Keratinocyte (primary cell): ENCODE measurements around the gene FOXJ1. TPM values are rescaled to one million over a fixed set of nuclear protein-coding genes. Genes with fewer than 3 reads are reported as not detected.

Experiments
- DNase-seq: peaks from one replicate; pipeline ENCODE4 v3.0.0-alpha.2; 2011; ENCODE audit warnings: low read depth, missing footprints, low spot score
- FAIRE-seq: peaks from 2 replicates; lab custom pipeline; 2011; peaks lifted over from hg19 to GRCh38; lab: Jason Lieb, UNC
- H2AFZ ChIP-seq: 2 replicates; pipeline ENCODE4 v1.6.0; 2012; ENCODE audit warnings: low read length, control low read depth, inconsistent platforms; ENCODE audit not compliant: control insufficient read depth
- H3K27ac ChIP-seq: 2 replicates; pipeline ENCODE4 v1.5.1; 2011; ENCODE audit warnings: low read length; ENCODE audit not compliant: control insufficient read depth, insufficient read depth
- H3K27me3 ChIP-seq: 3 replicates; pipeline ENCODE4 v1.6.0; 2011; ENCODE audit warnings: low read length; ENCODE audit not compliant: control insufficient read depth, insufficient read depth; ENCODE audit errors: extremely low read depth
- H3K36me3 ChIP-seq, 2 experiments: 2 replicates in 1 of 2; 3 replicates in 1 of 2; pipeline ENCODE4 v1.5.1; 2011; ENCODE audit warnings: low read length in 2 of 2, mild to moderate bottlenecking in 1 of 2; ENCODE audit not compliant: control insufficient read depth in 2 of 2, insufficient read depth in 2 of 2; ENCODE audit errors: extremely low read depth in 1 of 2
- H3K4me1 ChIP-seq: 3 replicates; pipeline ENCODE4 v1.5.1; 2011; ENCODE audit warnings: low read length; ENCODE audit not compliant: control insufficient read depth, insufficient read depth; ENCODE audit errors: extremely low read depth
- H3K4me2 ChIP-seq: 3 replicates; pipeline ENCODE4 v1.6.0; 2011; ENCODE audit warnings: low read depth, low read length; ENCODE audit not compliant: control insufficient read depth, insufficient read depth; ENCODE audit errors: extremely low read depth
- H3K4me3 ChIP-seq, 3 experiments: fragments of 200-600 bp in 1 of 3; sonication (generic) in 1 of 3; 2 replicates in 2 of 3; 3 replicates in 1 of 3; pipeline ENCODE4 v1.5.1; 2011 to 2016; ENCODE audit warnings: low read length in 3 of 3, mild to moderate bottlenecking in 3 of 3, control low read depth in 2 of 3, inconsistent platforms in 1 of 3, low read depth in 1 of 3, mixed read lengths in 1 of 3, mixed run types in 1 of 3, moderate library complexity in 1 of 3; ENCODE audit not compliant: control insufficient read depth in 2 of 3, insufficient read depth in 2 of 3; ENCODE audit errors: extremely low read depth in 1 of 3
- H3K79me2 ChIP-seq: 2 replicates; pipeline ENCODE4 v1.6.0; 2012; ENCODE audit warnings: low read length; ENCODE audit not compliant: control insufficient read depth, insufficient read depth
- H3K9ac ChIP-seq: 3 replicates; pipeline ENCODE4 v1.6.0; 2011; ENCODE audit warnings: low read length; ENCODE audit not compliant: control insufficient read depth, insufficient read depth; ENCODE audit errors: extremely low read depth
- H3K9me1 ChIP-seq: 3 replicates; pipeline ENCODE4 v1.6.0; 2011; ENCODE audit warnings: low read length; ENCODE audit not compliant: control insufficient read depth, insufficient read depth; ENCODE audit errors: extremely low read depth
- H3K9me3 ChIP-seq: 2 replicates; pipeline ENCODE4 v1.5.1; 2012; ENCODE audit warnings: low read depth, low read length; ENCODE audit not compliant: control insufficient read depth
- H4K20me1 ChIP-seq: 3 replicates; pipeline ENCODE4 v1.6.0; 2011; ENCODE audit warnings: low read length; ENCODE audit not compliant: control insufficient read depth, insufficient read depth; ENCODE audit errors: extremely low read depth
- EZH2 ChIP-seq: IDR thresholded peaks from one replicate; pipeline ENCODE4 v1.6.1; 2012; ENCODE audit warnings: inconsistent platforms, mild to moderate bottlenecking, low read length, moderate library complexity
- dilution Hi-C: fragments of 300-500 bp; cut with MboI; formaldehyde crosslinking; loops from one replicate; pipeline ENCODE4 v1.7.0; 2020; ENCODE audit warnings: low sequenced_read_pairs; ENCODE audit not compliant: extremely low pct_ligation_motif_present
- polyA plus RNA-seq, 5 experiments: library from polyadenylated mRNA; depleted of rRNA in 3 of 5; stranded (reverse) in 3 of 5; stranded (forward) in 1 of 5; unstranded in 1 of 5; fragments of >200 nt; gene quantifications; 1 replicate in 1 of 5; 2 replicates in 3 of 5; 3 replicates in 1 of 5; pipeline versions ENCODE4 v1.2.1 to v1.2.3, GENCODE V29; 2011 to 2012; ENCODE audit warnings: missing spikeins in 2 of 5, low read depth in 1 of 5, low replicate concordance in 1 of 5
- TF ChIP-seq, protein P1 (sequence below), 3 experiments: IDR thresholded peaks in 1 of 3; conservative IDR thresholded peaks in 1 of 3; optimal IDR thresholded peaks in 1 of 3; 2 replicates in 2 of 3; 3 replicates in 1 of 3; pipeline versions ENCODE3 to v1.5.1; 2011; ENCODE audit warnings: low read length in 3 of 3, mild to moderate bottlenecking in 3 of 3, moderate library complexity in 2 of 3, control low read depth in 1 of 3, inconsistent platforms in 1 of 3; ENCODE audit not compliant: insufficient read depth in 2 of 3; ENCODE audit errors: extremely low read depth in 1 of 3

Gene FOXJ1
- polyA plus RNA-seq, 1 donor (not counting 4 experiments of a cell fraction or from before 2014, with no cell fraction given), result 0.03 TPM

DNA sequence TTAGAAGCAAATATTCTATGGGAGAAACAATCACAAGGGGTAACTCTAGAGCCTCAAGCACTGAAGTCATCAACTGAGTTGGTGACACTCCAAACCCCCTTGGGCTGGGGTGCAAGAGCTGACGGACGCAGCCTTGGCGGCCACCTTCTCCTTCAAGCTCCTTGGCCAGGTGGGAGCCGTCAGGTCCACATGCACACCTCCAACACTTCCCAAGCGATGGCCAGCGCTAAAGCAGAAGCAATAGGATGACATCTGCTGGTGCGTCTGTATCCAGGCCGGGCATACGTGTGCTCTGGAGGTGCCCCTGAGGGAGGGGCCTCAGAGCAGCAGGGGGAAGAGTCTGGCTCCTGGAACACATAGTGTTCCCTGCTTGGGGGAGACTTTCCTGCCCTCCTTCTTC is 12.2 kb upstream of the FOXJ1 start:
- H3K27ac ChIP-seq, result no peak overlapping the region
- no peak overlapping the region for H2AFZ ChIP-seq
- FAIRE-seq (no peak), DNase-seq (no peak)
- H4K20me1 ChIP-seq, result no peaks in the 10 kb centered on the region
- no peaks in the 10 kb centered on the region for H3K79me2 ChIP-seq
- no peak overlapping the region for H3K4me2 ChIP-seq
- H3K9me3 ChIP-seq, result no peaks in the 10 kb centered on the region
- TF ChIP-seq, protein P1, sequence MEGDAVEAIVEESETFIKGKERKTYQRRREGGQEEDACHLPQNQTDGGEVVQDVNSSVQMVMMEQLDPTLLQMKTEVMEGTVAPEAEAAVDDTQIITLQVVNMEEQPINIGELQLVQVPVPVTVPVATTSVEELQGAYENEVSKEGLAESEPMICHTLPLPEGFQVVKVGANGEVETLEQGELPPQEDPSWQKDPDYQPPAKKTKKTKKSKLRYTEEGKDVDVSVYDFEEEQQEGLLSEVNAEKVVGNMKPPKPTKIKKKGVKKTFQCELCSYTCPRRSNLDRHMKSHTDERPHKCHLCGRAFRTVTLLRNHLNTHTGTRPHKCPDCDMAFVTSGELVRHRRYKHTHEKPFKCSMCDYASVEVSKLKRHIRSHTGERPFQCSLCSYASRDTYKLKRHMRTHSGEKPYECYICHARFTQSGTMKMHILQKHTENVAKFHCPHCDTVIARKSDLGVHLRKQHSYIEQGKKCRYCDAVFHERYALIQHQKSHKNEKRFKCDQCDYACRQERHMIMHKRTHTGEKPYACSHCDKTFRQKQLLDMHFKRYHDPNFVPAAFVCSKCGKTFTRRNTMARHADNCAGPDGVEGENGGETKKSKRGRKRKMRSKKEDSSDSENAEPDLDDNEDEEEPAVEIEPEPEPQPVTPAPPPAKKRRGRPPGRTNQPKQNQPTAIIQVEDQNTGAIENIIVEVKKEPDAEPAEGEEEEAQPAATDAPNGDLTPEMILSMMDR (optimal IDR thresholded peaks at IDR 0.05 in 1 of 3, IDR thresholded peaks at IDR 0.05 in 1 of 3, conservative IDR thresholded peaks at IDR 0.05 in 1 of 3; ENCODE audit: extremely low read depth in 1 of 3, insufficient read depth in 2 of 3, low read length in 3 of 3), result no peak
- no peak for TF ChIP-seq EZH2
- H3K36me3 ChIP-seq, result no peaks in the 10 kb centered on the region
- no peak overlapping the region for H3K9ac ChIP-seq
- H3K4me3 ChIP-seq, result no peak overlapping the region
- no peaks in the 10 kb centered on the region for H3K4me1 ChIP-seq
- dilution Hi-C loops, result no loop called here
- no peaks in the 10 kb centered on the region for H3K9me1 ChIP-seq
- H3K27me3 ChIP-seq, result peaks cover 13% of the 10 kb centered on the region

DNA sequence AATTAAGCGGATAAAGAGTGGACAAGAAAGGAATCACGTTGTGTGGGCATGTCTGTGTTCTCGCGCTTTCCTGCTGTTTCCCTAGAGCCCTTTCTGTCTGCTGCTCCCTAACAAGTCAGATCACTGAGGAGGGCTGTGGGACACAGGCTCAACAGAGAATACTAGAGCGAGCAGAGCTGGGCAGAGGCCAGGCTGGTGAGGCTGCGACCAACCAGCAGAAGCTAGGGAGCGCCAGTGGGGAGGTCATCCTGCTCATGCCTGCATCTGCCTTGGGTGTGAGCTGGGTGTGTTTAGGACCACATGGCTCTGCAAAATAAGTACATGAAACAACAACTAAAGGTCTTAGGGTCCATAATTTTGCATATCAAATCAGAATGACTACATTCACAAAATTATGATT is 11.5 kb upstream of the FOXJ1 start:
- no peak for TF ChIP-seq EZH2
- TF ChIP-seq, protein P1 (optimal IDR thresholded peaks at IDR 0.05 in 1 of 3, IDR thresholded peaks at IDR 0.05 in 1 of 3, conservative IDR thresholded peaks at IDR 0.05 in 1 of 3; ENCODE audit: extremely low read depth in 1 of 3, insufficient read depth in 2 of 3, low read length in 3 of 3), result peak in 1 of 3 experiments; percentile 6
- Histone ChIP-seq H3K4me3 (no peak overlapping the region), H2AFZ (no peak overlapping the region), H3K4me1 (no peaks in the 10 kb centered on the region), H3K36me3 (no peaks in the 10 kb centered on the region), H3K4me2 (no peak overlapping the region), H3K9me1 (no peaks in the 10 kb centered on the region), H3K9ac (no peak overlapping the region), H3K27ac (no peak overlapping the region), H4K20me1 (no peaks in the 10 kb centered on the region), H3K27me3 (peaks cover 13% of the 10 kb centered on the region), H3K9me3 (no peaks in the 10 kb centered on the region), H3K79me2 (no peaks in the 10 kb centered on the region)
- dilution Hi-C loops, result no loop called here
- FAIRE-seq, result no peak
- no peak for DNase-seq
